ENCODE results near the gene MTCL1.

GRCh38 chr18:8675057-8675456 is 30.3 kb upstream of the MTCL1 start:
- no peak for TF ChIP-seq CTCF (IDR thresholded peaks at IDR 0.05; ENCODE audit: low read depth, low read length, missing input control)
- no peak for TF ChIP-seq FOXA1 (IDR thresholded peaks at IDR 0.05)
- TF ChIP-seq MAX (IDR thresholded peaks at IDR 0.05), result no peak
- no peak for TF ChIP-seq ATF3 (IDR thresholded peaks at IDR 0.05)
- no peak for TF ChIP-seq TAF1 (conservative IDR thresholded peaks at IDR 0.05)
- TF ChIP-seq RAD21 (IDR thresholded peaks at IDR 0.05), result no peak
- TF ChIP-seq EGR1 (IDR thresholded peaks at IDR 0.05; ENCODE audit: low read depth in 2 of 2), result no peak
- no peak for TF ChIP-seq REST (IDR thresholded peaks at IDR 0.05)
- no peak for TF ChIP-seq SP1 (IDR thresholded peaks at IDR 0.05)
- TF ChIP-seq RXRA (IDR thresholded peaks at IDR 0.05), result no peak
- no peak for TF ChIP-seq JUND (IDR thresholded peaks at IDR 0.05)
- TF ChIP-seq GABPA (IDR thresholded peaks at IDR 0.05 in 1 of 2, conservative IDR thresholded peaks at IDR 0.05 in 1 of 2), result no peak
- no peak for TF ChIP-seq YY1 (IDR thresholded peaks at IDR 0.05)
